Neuron (in vitro differentiated cells): ENCODE measurements around the gene SH3BGRL2.

Source experiments
- H2AFZ ChIP-seq: one replicate; pipeline ENCODE4 v1.6.1; 2013; ENCODE audit warnings: low read depth, mild to moderate bottlenecking, inconsistent platforms, low read length, moderate library complexity
- H3K27me3 ChIP-seq: one replicate; pipeline ENCODE4 v1.6.1; 2013; ENCODE audit warnings: low read length; ENCODE audit not compliant: insufficient read depth
- H3K36me3 ChIP-seq: one replicate; pipeline ENCODE4 v1.6.1; 2013; ENCODE audit warnings: low read length; ENCODE audit not compliant: insufficient read depth
- H3K4me1 ChIP-seq: one replicate; pipeline ENCODE4 v1.6.1; 2013; ENCODE audit warnings: low read length; ENCODE audit not compliant: insufficient read depth
- H3K4me3 ChIP-seq: 2 replicates; pipeline ENCODE4 v1.5.1; 2013; ENCODE audit warnings: mild to moderate bottlenecking, low read length, moderate library complexity
- H3K9me3 ChIP-seq: one replicate; pipeline ENCODE4 v1.6.1; 2013; ENCODE audit warnings: low read length

SH3BGRL2 gene

DNA sequence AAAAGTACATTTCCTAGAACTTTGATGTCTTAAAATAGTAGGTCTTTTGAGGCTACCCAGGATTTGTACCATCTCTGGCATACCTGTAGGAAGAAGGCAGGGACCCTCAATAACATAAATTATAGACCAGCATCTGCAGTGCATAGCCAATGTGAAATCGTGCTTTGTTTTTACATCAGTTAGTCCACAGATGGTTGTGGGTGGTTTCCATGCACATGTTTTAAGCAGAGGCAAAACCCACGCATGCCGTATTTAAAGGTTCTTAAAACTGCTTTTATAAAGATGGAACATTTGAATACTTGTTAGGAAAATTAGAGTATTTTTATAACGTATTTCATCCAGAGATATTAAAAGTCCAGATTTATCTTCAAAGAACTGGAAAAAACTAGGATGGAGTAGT, 66.3 kb downstream of the SH3BGRL2 start:
- Histone ChIP-seq H2AFZ (no peak overlapping the region), H3K4me1 (peaks cover 6% of the 10 kb centered on the region), H3K4me3 (no peak overlapping the region), H3K36me3 (peaks cover 10% of the 10 kb centered on the region), H3K27me3 (no peaks in the 10 kb centered on the region), H3K9me3 (no peaks in the 10 kb centered on the region)

DNA sequence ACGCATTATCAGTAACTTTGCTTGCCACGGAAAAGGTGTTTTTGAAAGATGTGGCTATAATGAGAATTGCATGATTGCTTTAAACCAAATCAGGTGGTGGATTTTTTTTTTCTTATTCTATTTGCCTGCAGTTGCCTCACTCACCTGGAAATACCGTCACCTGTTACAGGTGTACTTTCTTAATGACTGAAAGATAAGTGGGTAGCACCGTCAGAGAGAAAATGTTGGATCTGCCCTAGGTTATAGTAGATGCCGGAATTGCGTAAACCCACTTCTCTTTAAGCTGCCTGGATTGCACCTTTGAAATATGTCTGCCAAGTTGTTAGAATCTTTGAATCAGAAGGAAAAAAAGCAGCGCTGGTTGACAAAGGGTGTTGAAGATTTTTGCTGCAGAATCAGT, 68.5 kb downstream of the SH3BGRL2 start:
- no peak overlapping the region for H3K4me3 ChIP-seq
- H3K36me3 ChIP-seq: peaks cover 10% of the 10 kb centered on the region
- no peak overlapping the region for H2AFZ ChIP-seq
- no peaks in the 10 kb centered on the region for H3K4me1 ChIP-seq
- H3K9me3 ChIP-seq: no peaks in the 10 kb centered on the region
- no peaks in the 10 kb centered on the region for H3K27me3 ChIP-seq

- H3K36me3 ChIP-seq: peaks cover 10% of the 10 kb centered on the region
- no peak overlapping the region for H3K4me3 ChIP-seq
- no peaks in the 10 kb centered on the region for H3K4me1 ChIP-seq
- no peak overlapping the region for H2AFZ ChIP-seq
- peaks cover 2% of the 10 kb centered on the region for H3K9me3 ChIP-seq
- no peaks in the 10 kb centered on the region for H3K27me3 ChIP-seq
These were observed 71.6 kb downstream of the SH3BGRL2 start for GRCh38 chr6:79702691-79703090.

DNA sequence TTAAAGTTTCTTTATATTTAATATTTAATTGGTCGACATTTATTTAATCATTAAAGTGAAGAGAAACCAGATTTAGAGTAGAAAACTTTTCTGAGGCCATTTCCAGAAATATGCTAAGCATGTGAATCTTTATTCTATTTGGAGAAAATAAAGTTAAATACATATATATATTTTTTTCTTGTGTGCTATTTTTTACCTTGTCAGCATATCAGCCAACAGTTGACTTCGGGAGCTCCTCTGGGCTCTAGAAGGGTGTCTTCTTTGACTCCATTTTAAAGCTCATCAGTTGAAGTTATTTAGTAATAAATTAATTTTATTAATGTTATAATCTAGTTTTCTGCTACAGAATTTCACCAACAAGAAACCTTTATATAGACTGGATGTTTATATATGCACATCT, 73.1 kb downstream of the SH3BGRL2 start:
- H3K36me3 ChIP-seq: peaks cover 10% of the 10 kb centered on the region
- no peak overlapping the region for H3K4me3 ChIP-seq
- peaks cover 2% of the 10 kb centered on the region for H3K9me3 ChIP-seq
- no peaks in the 10 kb centered on the region for H3K4me1 ChIP-seq
- no peaks in the 10 kb centered on the region for H3K27me3 ChIP-seq
- no peak overlapping the region for H2AFZ ChIP-seq

GRCh38 chr6:79705456-79705995, 74.4 kb downstream of the SH3BGRL2 start:
- H3K27me3 ChIP-seq: no peaks in the 10 kb centered on the region

DNA sequence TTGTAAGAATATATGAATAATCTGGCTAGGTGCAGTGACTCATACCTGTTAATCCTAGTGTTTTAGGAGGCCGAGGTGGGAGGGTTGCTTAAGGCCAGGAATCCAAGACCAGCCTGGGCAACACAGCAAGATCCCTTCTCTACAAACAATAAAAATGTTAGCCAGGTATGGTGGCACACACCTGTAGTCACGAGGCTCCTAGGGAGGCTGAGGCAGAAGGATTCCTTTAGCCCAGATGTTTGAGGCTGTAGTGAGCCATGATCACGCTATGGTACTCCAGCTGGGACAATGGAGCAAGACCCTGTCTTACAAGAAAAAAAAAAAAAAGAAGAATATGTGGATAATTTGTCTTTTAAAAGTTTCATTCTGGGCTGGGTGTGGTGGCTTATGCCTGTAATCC, 75.4 kb downstream of the SH3BGRL2 start:
- Histone ChIP-seq H2AFZ (no peak overlapping the region), H3K27me3 (no peaks in the 10 kb centered on the region), H3K4me3 (no peak overlapping the region), H3K9me3 (peaks cover 2% of the 10 kb centered on the region), H3K36me3 (no peaks in the 10 kb centered on the region), H3K4me1 (no peaks in the 10 kb centered on the region)

More at GRCh38 chr6:79705456-79705995, 74.4 kb downstream of the SH3BGRL2 start:
- Histone ChIP-seq H3K4me3 (no peak overlapping the region), H3K36me3 (peaks cover 3% of the 10 kb centered on the region), H2AFZ (no peak overlapping the region), H3K4me1 (no peaks in the 10 kb centered on the region), H3K9me3 (peaks cover 2% of the 10 kb centered on the region)

- H3K36me3 ChIP-seq: no peaks in the 10 kb centered on the region
- H2AFZ ChIP-seq: no peak overlapping the region
- peaks cover 2% of the 10 kb centered on the region for H3K9me3 ChIP-seq
- no peaks in the 10 kb centered on the region for H3K4me1 ChIP-seq
- no peaks in the 10 kb centered on the region for H3K27me3 ChIP-seq
- H3K4me3 ChIP-seq: no peak overlapping the region
These were observed 76.5 kb downstream of the SH3BGRL2 start for GRCh38 chr6:79707621-79708020.

DNA sequence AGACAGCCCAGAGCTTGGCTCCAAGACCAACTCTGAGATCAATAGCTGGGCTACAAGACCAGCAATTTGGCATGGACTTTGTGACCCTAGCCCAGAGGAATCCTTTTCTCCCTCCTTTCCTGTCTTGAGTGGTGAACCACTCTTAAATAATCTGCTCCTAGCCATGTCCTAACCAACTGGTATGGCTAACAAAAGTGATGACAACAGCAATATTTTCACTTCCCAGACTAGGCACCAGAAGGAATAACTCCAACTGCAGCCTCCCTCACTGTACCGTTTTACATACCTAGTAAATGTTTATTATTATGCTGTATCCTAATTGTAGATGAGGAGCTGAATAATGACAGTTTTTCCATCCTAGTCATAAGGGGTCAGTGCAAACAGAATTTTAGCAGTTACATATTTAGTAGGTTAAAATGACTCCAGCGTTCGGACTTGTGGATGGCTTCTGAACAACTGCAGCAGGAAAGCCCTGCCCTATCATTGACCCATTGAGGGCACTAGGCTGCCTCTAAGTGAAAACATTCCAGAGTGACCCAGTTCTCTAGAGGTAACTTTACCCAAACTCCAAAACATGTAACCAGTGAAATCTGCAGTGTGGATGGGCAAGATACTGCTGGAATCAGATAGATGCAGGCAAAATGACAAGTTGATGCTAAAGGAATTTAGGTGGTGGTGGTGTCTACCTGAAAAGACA, 77.1 kb downstream of the SH3BGRL2 start:
- H2AFZ ChIP-seq: no peak overlapping the region
- H3K4me3 ChIP-seq: no peak overlapping the region
- no peaks in the 10 kb centered on the region for H3K4me1 ChIP-seq
- H3K36me3 ChIP-seq: no peaks in the 10 kb centered on the region
- H3K9me3 ChIP-seq: peaks cover 2% of the 10 kb centered on the region
- H3K27me3 ChIP-seq: no peaks in the 10 kb centered on the region

GRCh38 chr6:79710127-79710526, 79.0 kb downstream of the SH3BGRL2 start:
- H3K27me3 ChIP-seq: no peaks in the 10 kb centered on the region
- peaks cover 3% of the 10 kb centered on the region for H3K4me1 ChIP-seq
- H2AFZ ChIP-seq: no peak overlapping the region
- no peak overlapping the region for H3K4me3 ChIP-seq
- peaks cover 2% of the 10 kb centered on the region for H3K9me3 ChIP-seq
- no peaks in the 10 kb centered on the region for H3K36me3 ChIP-seq

DNA sequence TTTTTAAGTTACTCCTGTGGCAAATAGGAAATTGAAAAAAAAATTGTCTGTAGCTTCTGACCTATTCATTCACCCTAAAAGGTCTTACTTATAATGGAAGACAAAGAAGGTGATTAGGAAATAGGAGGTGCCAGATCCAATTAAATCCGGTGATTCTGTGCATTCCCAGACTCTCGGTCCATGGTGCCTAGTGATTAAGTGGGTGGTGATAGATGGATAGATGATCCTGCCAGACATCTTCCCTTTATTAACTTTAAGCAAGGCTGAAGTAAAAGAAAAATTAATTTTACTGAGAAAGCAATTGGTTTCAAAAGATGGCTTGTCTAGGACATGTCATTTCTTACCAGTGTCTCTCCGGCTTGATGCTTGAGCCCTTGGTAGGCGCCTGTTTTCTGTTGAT, 80.0 kb downstream of the SH3BGRL2 start:
- H3K4me3 ChIP-seq: no peak overlapping the region
- no peaks in the 10 kb centered on the region for H3K36me3 ChIP-seq
- peaks cover 3% of the 10 kb centered on the region for H3K4me1 ChIP-seq
- H3K9me3 ChIP-seq: peaks cover 2% of the 10 kb centered on the region
- no peaks in the 10 kb centered on the region for H3K27me3 ChIP-seq
- H2AFZ ChIP-seq: no peak overlapping the region

GRCh38 chr6:79712144-79712543, 81.0 kb downstream of the SH3BGRL2 start:
- Histone ChIP-seq H3K9me3 (no peaks in the 10 kb centered on the region), H2AFZ (no peak overlapping the region), H3K4me1 (peaks cover 3% of the 10 kb centered on the region), H3K4me3 (no peak overlapping the region), H3K36me3 (no peaks in the 10 kb centered on the region), H3K27me3 (no peaks in the 10 kb centered on the region)

DNA sequence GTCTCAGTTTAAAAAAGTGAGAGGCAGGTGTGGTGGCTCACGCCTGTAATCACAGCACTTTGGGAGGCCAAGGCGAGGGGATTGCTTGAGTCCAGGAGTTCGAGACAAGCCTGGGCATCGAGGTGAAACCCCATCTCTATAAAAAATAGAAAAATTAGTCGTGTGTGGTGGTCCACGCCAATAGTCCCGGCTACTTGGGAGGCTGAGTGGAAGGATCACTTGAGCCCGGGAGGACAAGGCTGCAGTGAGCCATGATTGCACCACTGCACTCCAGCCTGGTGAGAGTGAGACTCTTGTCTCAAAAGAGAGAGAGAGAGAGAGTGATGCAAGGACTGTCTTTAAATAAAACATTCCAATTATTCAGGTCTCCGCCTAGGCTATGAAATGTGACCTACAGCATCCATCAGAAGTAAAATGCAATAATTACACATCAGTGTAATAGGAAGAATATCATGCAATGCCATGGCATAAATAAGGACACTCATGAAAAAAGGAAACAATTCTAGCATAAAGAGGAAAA, 81.5 kb downstream of the SH3BGRL2 start:
- Histone ChIP-seq H3K27me3 (no peaks in the 10 kb centered on the region), H3K4me1 (peaks cover 3% of the 10 kb centered on the region), H3K36me3 (no peaks in the 10 kb centered on the region), H3K9me3 (no peaks in the 10 kb centered on the region), H3K4me3 (no peak overlapping the region), H2AFZ (no peak overlapping the region)

DNA sequence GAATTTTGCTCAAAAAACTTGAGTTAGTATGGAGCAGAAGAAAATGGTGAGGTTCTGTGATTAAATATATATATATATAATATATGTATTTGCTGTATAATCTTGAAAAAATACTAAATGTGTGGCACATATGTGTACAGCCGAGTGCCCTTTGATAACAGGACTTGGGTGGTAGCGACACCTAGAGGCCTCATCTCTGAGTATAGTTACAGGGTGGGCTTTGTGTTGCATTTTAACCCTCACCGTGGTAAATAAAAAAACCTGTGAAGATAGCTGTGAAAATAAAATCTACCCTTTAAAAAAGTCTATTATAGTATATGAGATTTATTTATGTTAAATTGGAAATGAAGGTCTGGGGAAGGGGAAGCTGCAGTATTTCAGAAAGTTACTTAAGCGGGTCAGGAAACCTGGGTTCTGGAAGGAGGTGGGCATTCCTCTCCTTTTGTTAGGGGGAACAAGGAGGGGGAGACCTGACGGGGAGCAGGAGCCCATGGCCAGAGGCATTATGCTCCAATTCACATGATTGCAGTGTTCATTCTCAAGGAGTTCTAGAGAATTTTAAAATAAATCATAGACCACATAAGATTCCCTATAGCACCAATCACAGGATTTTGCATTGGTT, 82.7 kb downstream of the SH3BGRL2 start:
- H3K4me3 ChIP-seq: no peak overlapping the region
- H3K9me3 ChIP-seq: no peaks in the 10 kb centered on the region
- no peaks in the 10 kb centered on the region for H3K27me3 ChIP-seq
- no peaks in the 10 kb centered on the region for H3K36me3 ChIP-seq
- H2AFZ ChIP-seq: no peak overlapping the region
- peaks cover 3% of the 10 kb centered on the region for H3K4me1 ChIP-seq
